Central memory CD8-positive, alpha-beta T cell (primary cell): ENCODE results near the gene PDIK1L.
"Not testable (repeated sequence)": the region's sequence is repeated elsewhere in the genome, so short reads cannot be mapped to it uniquely, and the experiment has no call there.

Experiments
- ATAC-seq: fragments of 150-1000 bp; cut with Tn5 transposase; replicated peaks from 2 replicates; pipeline ENCODE4 v1.10.0; 2022; ENCODE audit warnings: mild to moderate bottlenecking, moderate FRiP score, moderate number of reproducible peaks; ENCODE audit not compliant: poor library complexity, severe bottlenecking; ENCODE audit errors: extremely low read depth
- DNase-seq, 2 donors: peaks; one replicate each; pipeline ENCODE4 v3.0.0; 2021; ENCODE audit warnings: low spot score in 2 of 2
- H3K27ac Mint-ChIP-seq: one replicate; pipeline ENCODE4 v1.8.0; 2022; ENCODE audit warnings: low read depth, mild to moderate bottlenecking, moderate library complexity, mixed read lengths
- H3K27me3 Mint-ChIP-seq: one replicate; pipeline ENCODE4 v1.8.0; 2022; ENCODE audit warnings: mixed read lengths
- H3K36me3 Mint-ChIP-seq: one replicate; pipeline ENCODE4 v1.8.0; 2022; ENCODE audit warnings: mild to moderate bottlenecking, moderate library complexity, mixed read lengths; ENCODE audit not compliant: insufficient read depth
- H3K4me1 Mint-ChIP-seq: one replicate; pipeline ENCODE4 v1.8.0; 2022; ENCODE audit warnings: mixed read lengths
- H3K4me3 Mint-ChIP-seq: one replicate; pipeline ENCODE4 v1.8.0; 2022; ENCODE audit warnings: mild to moderate bottlenecking, moderate library complexity, mixed read lengths
- H3K9me3 Mint-ChIP-seq: one replicate; pipeline ENCODE4 v1.8.0; 2022; ENCODE audit warnings: mixed read lengths

The PDIK1L gene

GRCh38 chr1:26094677-26095383, 16.8 kb upstream of the PDIK1L start:
- H3K27me3 Mint-ChIP-seq = peaks cover 41% of the 10 kb centered on the region
- H3K9me3 Mint-ChIP-seq = no peaks in the 10 kb centered on the region
- H3K4me3 Mint-ChIP-seq = no peak overlapping the region
- no peak overlapping the region for H3K27ac Mint-ChIP-seq
- no peak for DNase-seq
- H3K36me3 Mint-ChIP-seq = peaks cover 1% of the 10 kb centered on the region
- H3K4me1 Mint-ChIP-seq = no peaks in the 10 kb centered on the region
- ATAC-seq = no peak

GRCh38 chr1:26096471-26096870, 15.2 kb upstream of the PDIK1L start:
- Mint-ChIP-seq H3K9me3 (no peaks in the 10 kb centered on the region), H3K27me3 (peaks cover 36% of the 10 kb centered on the region), H3K4me3 (no peak overlapping the region), H3K4me1 (no peaks in the 10 kb centered on the region), H3K27ac (no peak overlapping the region), H3K36me3 (peaks cover 1% of the 10 kb centered on the region)
- no peak for DNase-seq
- no peak for ATAC-seq

DNA sequence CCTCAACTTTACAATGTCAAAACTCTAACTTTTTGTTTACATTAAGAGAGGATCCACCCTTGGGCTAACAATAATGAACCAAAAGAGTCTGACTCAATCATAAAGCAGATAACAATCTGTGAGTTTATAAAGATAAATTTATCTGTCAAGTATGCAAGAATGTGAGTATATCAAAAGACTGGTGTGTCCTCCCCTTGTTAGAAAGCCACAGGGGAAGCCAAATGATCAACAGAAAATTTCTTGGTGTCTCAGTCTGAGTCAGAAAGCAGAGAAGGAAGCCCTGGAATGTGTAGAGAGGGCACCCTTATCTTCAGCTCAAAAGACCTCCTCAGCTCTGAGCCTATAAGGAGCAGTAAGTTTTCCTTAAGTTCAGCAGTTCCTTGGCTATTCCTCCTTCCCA, 13.9 kb upstream of the PDIK1L start:
- no peak overlapping the region for H3K4me3 Mint-ChIP-seq
- DNase-seq (no peak), ATAC-seq (no peak)
- no peaks in the 10 kb centered on the region for H3K36me3 Mint-ChIP-seq
- peaks cover 36% of the 10 kb centered on the region for H3K27me3 Mint-ChIP-seq
- no peak overlapping the region for H3K27ac Mint-ChIP-seq
- H3K4me1 Mint-ChIP-seq = no peaks in the 10 kb centered on the region
- no peaks in the 10 kb centered on the region for H3K9me3 Mint-ChIP-seq

DNA sequence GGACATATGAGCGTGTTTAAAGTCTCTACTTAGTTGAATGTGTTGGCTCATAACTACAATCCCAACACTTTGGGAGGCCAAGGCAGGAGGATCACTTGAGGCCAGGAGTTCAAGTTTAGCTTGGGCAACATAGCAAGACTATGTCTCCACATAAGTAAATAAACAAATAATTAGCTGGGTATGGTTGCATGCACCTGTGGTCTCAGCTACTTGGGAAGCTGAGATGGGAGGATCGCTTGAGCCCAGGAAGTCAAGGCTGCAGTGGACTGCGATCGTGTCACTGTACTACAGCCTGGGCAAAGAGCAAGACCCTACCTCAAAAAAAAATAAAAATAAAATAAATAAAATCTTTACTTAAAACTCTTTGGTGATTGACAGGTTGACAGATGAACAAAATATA, 13.0 kb upstream of the PDIK1L start:
- Mint-ChIP-seq H3K9me3 (no peaks in the 10 kb centered on the region), H3K4me3 (no peak overlapping the region), H3K4me1 (no peaks in the 10 kb centered on the region), H3K27ac (no peak overlapping the region), H3K27me3 (peaks cover 35% of the 10 kb centered on the region), H3K36me3 (no peaks in the 10 kb centered on the region)
- no peak for DNase-seq
- no peak for ATAC-seq

DNA sequence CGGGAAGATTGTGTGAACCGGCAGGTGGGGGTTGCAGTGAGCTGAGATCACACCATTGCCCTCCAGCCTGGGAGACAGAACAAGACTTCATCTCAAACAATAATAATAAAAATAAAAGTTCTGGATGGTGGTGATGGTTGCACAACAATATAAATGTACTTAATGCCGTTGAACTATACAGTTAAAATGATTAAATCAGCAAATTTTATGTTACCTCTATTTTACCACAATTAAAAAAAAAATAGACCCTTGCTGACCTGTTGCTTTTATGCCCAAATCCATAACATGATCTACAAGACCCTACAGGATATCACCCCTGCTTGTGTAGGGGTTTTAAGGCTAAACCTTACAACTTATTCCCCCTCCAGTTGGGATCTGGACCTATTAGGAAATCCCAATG, 11.8 kb upstream of the PDIK1L start:
- H3K27ac Mint-ChIP-seq = no peak overlapping the region
- no peaks in the 10 kb centered on the region for H3K4me1 Mint-ChIP-seq
- H3K9me3 Mint-ChIP-seq = no peaks in the 10 kb centered on the region

DNA sequence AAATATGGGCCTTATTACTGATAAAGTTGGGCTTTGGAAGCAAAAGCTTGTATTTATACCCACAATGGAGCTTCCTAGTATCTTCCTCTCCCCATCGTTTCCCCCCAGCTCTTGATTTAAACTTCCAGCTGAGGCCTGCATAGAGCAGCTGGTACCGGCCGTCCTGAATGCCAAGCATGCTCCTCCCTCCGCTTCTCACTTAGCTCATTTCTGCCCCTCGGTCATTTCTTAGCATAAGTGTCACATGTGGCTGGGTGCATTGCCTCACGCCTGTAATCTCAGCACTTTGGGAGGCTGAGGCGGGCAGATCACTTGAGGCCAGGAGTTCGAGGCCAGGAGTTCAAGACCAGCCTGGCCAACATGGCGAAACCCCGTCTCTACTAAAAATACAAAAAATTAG, 11.4 kb upstream of the PDIK1L start:
- H3K36me3 Mint-ChIP-seq, H3K27ac Mint-ChIP-seq, H3K9me3 Mint-ChIP-seq, DNase-seq, H3K4me3 Mint-ChIP-seq, H3K4me1 Mint-ChIP-seq, ATAC-seq: not testable (repeated sequence)
- H3K27me3 Mint-ChIP-seq = peaks cover 31% of the 10 kb centered on the region

More for the DNA sequence above, 11.8 kb upstream of the PDIK1L start:
- no peak overlapping the region for H3K4me3 Mint-ChIP-seq
- no peak for ATAC-seq
- H3K27me3 Mint-ChIP-seq = peaks cover 31% of the 10 kb centered on the region
- DNase-seq = no peak
- H3K36me3 Mint-ChIP-seq = no peaks in the 10 kb centered on the region

GRCh38 chr1:26102119-26102518, 9.5 kb upstream of the PDIK1L start:
- ATAC-seq (no peak), DNase-seq (no peak)
- H3K27me3 Mint-ChIP-seq = peaks cover 31% of the 10 kb centered on the region
- H3K4me1 Mint-ChIP-seq = peaks cover 7% of the 10 kb centered on the region
- no peak overlapping the region for H3K4me3 Mint-ChIP-seq
- no peaks in the 10 kb centered on the region for H3K9me3 Mint-ChIP-seq
- no peak overlapping the region for H3K27ac Mint-ChIP-seq
- no peaks in the 10 kb centered on the region for H3K36me3 Mint-ChIP-seq

DNA sequence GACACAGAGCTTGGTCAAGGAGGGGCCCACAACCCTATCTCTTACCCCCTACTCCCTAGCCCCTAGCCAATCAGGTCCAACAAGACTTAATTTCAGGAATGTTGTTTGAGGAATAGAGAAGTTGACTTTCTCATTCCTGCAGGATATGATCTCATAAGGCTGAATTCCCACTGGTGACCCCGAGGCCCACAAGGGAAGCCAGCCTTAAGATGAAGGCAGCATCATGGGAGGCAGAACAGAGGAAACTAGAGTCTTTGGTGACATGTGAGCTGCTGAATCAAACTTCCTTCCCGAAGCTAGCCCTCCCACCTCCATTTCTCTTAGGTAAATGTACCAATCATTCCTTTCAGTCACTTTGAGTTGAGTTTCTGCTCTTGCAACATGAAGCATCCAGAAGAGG, 9.1 kb upstream of the PDIK1L start:
- no peaks in the 10 kb centered on the region for H3K9me3 Mint-ChIP-seq
- no peak overlapping the region for H3K27ac Mint-ChIP-seq
- no peak overlapping the region for H3K4me3 Mint-ChIP-seq
- DNase-seq (no peak), ATAC-seq (no peak)
- H3K36me3 Mint-ChIP-seq = no peaks in the 10 kb centered on the region
- peaks cover 7% of the 10 kb centered on the region for H3K4me1 Mint-ChIP-seq
- H3K27me3 Mint-ChIP-seq = peaks cover 31% of the 10 kb centered on the region

- not testable (repeated sequence) for H3K4me3 Mint-ChIP-seq, H3K27ac Mint-ChIP-seq, DNase-seq, H3K36me3 Mint-ChIP-seq, ATAC-seq, H3K9me3 Mint-ChIP-seq, H3K4me1 Mint-ChIP-seq
- H3K27me3 Mint-ChIP-seq = peaks cover 30% of the 10 kb centered on the region
Observed at GRCh38 chr1:26105226-26105548, 6.4 kb upstream of the PDIK1L start.

GRCh38 chr1:26109229-26110164, 2.1 kb upstream of the PDIK1L start:
- Mint-ChIP-seq H3K4me1 (peaks cover 27% of the 10 kb centered on the region), H3K27ac (no peak overlapping the region), H3K27me3 (no peaks in the 10 kb centered on the region), H3K9me3 (no peaks in the 10 kb centered on the region), H3K4me3 (peak overlapping the region; percentile 85), H3K36me3 (peaks cover 11% of the 10 kb centered on the region)
- ATAC-seq (no peak), DNase-seq (no peak)

DNA sequence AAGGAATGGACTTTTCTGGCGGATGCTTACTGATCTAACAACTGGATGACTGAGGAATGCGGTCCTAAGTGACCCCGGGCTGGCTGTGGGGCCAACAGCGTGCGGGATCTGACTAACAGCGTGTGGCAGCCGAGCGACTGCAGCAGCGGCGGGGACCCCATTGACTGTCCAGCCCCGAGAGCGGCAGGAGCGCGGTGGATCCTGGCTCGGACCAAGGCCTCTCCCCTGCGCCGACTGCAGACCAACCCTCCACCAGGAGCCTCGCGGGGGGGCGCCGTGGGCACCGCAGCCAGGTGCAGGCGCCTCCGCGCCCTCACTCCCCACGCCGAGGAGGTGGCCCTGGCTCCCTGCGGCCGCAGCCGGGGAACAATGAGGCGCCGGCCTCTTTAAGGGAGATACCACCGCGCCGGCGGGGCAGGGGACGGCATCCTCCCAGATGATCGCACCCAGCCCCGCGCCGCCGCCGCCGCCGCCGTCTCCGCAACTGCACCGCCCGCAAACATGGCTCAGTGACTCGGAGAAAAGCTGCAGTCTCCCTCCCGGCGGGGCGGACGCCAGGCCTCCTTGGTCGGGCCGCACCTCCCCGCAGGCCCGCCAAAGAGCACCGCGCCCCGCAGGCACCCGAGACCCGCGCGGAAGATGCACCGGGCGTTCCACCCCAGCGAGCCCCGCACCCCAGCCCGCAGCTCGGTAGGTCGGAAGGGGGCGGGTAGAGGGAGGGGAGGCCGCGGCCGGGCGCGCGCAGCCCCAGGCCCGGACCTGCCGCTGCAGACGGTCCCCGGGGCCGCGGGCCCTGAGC, 694 bp upstream of the PDIK1L start:
- H3K27me3 Mint-ChIP-seq = no peaks in the 10 kb centered on the region
- peaks cover 20% of the 10 kb centered on the region for H3K4me1 Mint-ChIP-seq
- no peaks in the 10 kb centered on the region for H3K9me3 Mint-ChIP-seq
- peak; percentile 67 for ATAC-seq
- peak overlapping the region; percentile 83 for H3K27ac Mint-ChIP-seq
- peaks cover 15% of the 10 kb centered on the region for H3K36me3 Mint-ChIP-seq
- DNase-seq = peak; percentile 50 to 52
- H3K4me3 Mint-ChIP-seq = peak overlapping the region; percentile 85

DNA sequence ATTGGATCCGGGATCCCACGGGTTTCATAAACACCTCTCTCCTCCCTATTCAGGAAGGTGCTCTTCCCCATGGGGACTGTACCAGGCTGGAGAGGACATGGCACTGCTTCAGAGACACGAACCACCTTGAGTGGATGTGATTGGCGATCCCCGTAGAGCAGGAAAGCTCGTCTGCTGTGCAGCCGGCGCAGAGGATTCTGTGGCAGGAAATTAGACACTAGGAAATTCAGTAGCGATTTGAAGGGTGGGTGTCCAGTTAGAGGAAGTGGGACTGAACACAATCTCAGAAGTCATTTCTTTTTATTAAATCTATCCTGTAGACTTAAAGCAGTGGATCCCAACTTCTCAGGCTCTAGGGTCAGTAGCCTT, 767 bp downstream of the PDIK1L start:
- Mint-ChIP-seq H3K9me3 (no peaks in the 10 kb centered on the region), H3K4me3 (peak overlapping the region; percentile 85), H3K4me1 (peaks cover 20% of the 10 kb centered on the region), H3K27me3 (no peaks in the 10 kb centered on the region), H3K27ac (peak overlapping the region; percentile 54), H3K36me3 (peaks cover 17% of the 10 kb centered on the region)
- DNase-seq = no peak
- no peak for ATAC-seq
